HG03039 (cell line): ENCODE measurements around the gene SPAG9.
"Not testable (repeated sequence)": the region's sequence is repeated elsewhere in the genome, so short reads cannot be mapped to it uniquely, and the experiment has no call there.

Source experiments
- ATAC-seq: cut with Tn5 transposase; IDR thresholded peaks from one replicate; pipeline ENCODE4 v1.9.1; 2021; ENCODE audit warnings: mild to moderate bottlenecking, moderate library complexity; ENCODE audit not compliant: unreplicated experiment

Gene SPAG9

GRCh38 chr17:51144266-51145022 lies 23.8 kb upstream of the SPAG9 start:
- ATAC-seq: no peak

- no peak for ATAC-seq
Measured at GRCh38 chr17:51142597-51142996, 21.9 kb upstream of the SPAG9 start.

- ATAC-seq: no peak
Measured at GRCh38 chr17:51135956-51136355, 15.3 kb upstream of the SPAG9 start.

DNA sequence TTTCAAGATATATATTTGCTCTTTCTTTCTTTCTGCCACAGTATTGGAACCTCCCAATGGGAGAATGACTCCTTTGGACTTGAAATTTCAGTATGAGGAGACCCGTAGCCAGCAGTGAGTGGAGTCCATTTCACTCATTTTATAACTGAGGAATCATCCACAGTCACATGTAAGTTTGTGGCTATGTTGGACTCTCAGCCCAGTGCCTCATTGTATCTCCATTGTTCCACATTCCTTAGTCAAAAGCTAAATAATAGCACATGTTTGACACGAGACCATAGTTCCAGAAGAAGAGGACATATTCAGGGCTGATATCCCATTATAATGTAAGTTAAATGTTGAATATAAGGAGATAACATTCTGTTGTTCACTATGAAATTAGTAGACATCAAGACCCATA lies 12.7 kb upstream of the SPAG9 start:
- no peak for ATAC-seq

DNA sequence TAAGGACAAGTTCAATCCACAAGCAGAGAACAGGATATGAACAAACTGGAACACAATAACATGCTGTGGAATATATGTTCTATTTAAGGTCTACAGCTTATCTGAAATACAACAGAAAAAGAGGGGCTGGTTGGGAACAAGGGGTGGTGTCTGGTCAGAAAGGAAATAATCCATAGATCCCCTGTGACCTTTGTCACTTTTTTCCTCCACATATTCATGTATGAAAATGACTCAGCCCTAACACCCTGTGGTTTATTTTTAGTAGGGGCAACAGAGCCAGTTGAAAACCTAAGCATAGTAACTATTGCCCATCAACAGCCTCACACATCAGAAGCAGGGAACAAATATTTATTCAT lies 12.3 kb upstream of the SPAG9 start:
- no peak for ATAC-seq

- no peak for ATAC-seq
Measured at GRCh38 chr17:51128076-51128475, 7.4 kb upstream of the SPAG9 start.

DNA sequence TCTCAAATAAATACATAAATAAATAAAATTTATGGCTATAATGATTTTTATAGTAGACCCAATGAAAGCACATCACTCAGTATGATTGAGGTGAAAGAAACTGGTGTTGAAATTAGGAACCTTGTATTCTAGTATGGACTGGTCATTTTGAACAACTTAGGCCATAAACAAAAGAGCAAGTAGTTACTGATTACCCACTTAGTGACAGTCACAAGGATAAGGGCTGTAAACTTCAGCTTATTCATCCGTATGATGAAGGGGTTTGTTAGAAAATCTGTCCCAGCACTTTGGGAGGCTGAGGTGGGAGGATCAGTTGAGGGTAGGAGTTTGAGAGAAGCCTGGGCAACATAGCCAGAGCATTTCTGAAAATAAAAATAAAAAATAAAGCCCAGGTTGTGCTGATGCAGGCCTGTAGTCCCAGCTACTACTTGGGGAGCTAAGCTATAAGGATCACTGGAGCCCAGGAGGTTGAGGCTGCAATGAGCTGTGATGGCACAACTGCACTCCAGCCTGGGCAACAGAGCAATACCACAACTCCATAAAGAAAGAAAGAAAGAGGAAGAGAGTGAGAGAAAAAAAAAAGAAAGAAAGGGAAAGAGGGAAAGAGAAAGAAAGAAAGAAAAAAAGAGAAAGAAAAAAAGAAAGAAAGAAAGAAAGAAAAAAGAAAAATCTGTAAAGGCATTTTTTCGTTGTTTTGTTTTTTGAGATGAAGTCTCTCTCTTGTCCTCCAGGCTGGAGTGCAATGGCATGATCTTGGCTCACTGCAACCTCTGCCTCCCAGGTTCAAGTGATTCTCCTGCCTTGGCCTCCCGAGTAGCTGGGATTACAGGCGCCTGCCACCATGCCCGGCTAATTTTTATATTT lies 4.2 kb upstream of the SPAG9 start:
- no peak for ATAC-seq

GRCh38 chr17:51122473-51123115 lies 1.9 kb upstream of the SPAG9 start:
- ATAC-seq: not testable (repeated sequence)

DNA sequence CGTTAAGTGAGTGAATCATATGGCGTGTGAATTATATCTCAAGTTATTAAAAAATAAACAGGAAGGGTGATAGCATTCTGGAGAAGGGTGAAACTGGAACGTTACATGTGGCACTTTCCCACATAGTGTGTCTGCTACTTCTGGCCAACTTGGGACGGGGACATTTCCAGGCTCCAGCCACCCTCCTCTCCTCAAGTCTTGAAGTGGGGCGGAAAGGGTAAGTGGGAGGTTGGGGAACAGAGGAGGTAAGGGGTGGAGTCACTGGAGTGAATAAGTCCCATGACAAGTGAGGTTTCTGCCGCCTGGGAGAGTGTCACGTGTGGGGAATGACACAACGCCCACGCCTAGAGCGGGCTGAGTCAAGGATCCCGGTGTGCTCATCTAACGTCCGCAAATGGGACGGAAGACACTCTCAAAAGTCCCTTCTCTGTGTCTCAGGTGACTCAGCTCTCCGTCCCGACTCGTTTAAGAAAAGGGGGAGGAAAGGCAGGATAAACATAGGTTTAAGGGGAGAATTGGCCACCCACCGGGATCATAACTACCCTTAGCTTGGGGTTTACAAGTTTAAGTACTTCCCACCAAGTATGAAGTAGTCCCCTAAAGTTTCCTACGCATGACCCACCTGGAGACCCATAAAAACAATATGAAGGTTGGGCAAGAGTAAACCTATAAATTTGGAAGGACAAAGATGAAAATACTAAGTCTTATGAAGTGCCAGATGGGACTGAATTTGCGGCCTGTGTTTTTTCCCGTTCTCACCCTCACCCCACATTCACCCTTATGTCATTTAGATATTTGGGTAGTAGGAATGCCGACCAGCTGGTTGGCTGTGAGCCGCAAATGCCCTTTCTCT lies 1.2 kb upstream of the SPAG9 start:
- ATAC-seq: peak; percentile 31

DNA sequence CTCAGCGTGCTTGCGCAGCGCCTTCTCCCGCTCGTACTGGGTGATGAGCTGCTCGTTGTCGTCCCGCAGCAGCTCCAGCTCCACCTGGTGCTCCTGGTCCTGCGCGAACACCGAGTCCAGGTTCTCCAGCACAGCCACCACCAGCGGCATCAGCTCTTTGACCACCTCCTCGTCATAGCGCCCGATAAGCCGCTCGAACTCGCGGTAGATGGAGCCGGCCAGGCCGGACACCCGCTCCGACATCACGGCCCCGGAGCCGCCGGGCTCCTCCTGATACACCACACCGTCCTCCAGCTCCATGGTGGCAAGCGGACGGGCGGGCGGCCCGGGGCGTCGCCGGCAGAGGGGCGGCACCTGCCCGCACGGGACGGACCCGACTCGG lies 320 bp downstream of the SPAG9 start:
- peak; percentile 20 for ATAC-seq

DNA sequence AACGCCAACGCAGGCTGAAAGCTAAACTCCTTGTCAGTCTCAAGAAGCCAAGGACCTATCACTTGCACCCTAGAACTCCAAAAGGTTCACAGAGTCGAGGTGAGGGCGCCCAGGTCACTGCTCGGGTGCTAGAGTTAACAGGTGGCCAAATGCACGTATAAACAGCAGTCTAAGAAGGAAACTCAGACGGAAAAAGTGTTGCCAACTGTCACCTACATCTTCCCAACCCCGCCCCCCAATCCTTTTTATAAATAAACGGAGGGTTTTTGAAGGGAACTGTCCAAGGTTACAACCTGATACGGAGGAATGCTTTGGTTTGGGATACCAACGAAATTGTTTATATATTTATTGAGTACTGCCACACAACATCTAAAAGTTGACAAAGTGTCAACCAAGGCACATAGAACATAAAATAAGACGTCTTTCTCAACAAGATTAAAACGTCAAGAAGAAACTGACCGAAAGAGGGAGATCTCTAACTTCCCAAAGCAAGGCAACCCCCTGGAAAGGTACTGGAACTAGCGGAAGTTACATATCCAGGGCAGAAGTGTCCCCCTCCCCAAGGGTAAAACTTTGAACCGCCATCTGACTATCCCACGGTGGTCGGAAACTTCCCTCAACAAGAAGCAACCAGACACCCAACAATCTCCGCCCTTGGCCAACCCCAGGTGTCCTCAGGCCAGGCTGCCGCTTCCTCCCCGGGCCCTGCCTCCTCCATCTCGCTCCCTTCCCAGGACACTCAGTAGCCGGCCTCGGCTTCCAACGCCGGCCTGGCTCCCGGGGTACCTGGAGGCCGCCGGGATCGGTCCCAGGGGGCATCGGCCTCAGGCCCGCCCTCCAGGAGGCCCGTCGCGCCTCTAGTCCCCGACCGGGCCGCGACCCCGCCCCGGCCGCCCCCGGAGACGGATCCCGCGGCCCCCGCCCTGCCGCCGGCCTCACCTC lies 982 bp downstream of the SPAG9 start:
- peak; percentile 23 for ATAC-seq

DNA sequence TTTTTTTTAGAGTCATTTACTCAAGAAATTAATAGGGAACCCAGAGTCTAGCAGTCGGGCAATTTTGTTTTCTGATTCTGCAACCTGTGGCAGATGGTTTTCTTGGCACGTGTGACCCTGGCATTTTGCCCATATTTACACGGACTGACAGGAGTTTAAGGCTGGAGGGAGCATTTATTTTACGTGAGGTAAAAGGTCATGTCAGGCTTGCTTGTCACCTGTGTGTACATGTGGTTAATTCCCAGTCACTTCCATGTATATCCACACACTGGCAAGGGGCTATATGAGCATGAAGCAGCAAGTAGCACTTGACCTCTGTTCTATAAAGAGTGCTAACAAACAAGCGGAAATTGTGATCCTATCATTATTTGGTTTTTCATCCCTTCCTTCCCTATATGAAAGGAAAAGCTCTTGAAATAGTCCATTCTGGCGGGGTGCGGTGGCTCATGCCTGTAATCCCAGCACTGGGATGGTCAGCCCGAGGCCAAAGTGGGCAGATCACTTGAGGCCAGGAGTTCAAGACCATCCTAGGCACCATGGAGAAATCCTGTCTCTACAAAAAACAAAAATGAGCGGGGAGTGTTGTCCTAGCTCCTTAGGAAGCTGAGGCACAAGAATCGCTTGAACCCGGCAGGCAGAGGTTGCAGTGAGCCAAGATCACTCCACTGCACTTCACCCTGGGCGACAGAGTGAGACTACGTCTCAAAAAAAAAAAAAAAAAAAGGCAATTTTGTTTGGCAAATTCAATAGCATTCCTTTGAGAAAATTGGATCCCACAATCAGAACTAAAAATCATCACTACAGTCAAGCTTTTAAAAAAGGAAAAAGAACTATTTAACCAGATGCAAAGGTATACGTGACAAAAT lies 2.1 kb downstream of the SPAG9 start:
- no peak for ATAC-seq

DNA sequence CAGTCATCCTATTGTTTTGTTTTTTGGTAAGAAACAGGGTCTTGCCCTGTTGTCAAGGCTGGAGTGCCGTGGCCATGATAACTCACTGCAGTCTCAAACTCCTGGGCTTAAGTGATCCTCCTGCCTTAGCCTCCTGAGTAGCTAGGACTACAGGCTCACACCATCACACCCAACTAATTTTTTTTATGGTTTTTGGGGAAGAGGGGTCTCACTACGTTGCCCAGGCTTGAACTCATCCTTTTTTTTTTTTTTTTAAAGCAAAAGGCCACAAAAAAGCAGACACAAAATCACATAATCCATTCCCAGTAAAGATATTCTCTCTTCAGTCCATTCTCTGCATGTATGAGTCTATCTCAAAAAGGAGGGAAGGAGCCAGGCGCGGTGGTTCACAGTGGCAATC lies 5.5 kb downstream of the SPAG9 start:
- no peak for ATAC-seq

- ATAC-seq: not testable (repeated sequence)
Measured at GRCh38 chr17:51112303-51113222, 8.1 kb downstream of the SPAG9 start.

GRCh38 chr17:51107778-51108177 lies 12.9 kb downstream of the SPAG9 start:
- no peak for ATAC-seq

DNA sequence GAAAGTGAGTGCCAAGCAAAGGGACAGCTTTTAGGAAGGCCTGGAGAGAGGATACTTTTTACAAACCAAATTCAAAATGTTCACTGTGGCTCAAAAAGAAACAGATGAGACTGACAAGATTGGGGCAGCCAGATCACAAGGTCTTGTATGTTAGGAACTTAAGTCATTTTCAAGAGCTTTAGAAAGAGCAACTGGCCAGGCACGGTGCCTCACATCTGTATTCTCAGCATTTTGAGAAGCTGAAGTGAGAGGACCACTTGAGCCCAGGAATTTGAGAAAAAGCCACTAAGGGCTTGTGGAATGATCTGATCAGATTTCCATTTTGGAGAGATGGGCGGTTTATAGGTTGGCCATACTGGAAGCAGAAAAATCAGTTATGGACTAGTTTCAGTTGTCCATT lies 17.2 kb downstream of the SPAG9 start:
- ATAC-seq: no peak

- no peak for ATAC-seq
Measured at GRCh38 chr17:51103050-51103449, 17.6 kb downstream of the SPAG9 start.
